ENCODE results near the gene TMEM94. TPM values are rescaled to one million over a fixed set of nuclear protein-coding genes. Genes with fewer than 3 reads are reported as not detected.

TMEM94 gene
- total and polyA plus RNA-seq, 2 of the 13 experiments (the other 11 are each of a cell fraction or from before 2014, with no cell fraction given), result 32.6 to 134 TPM

- no peak for TF ChIP-seq NFKB2 (CRISPR knock-in tag; IDR thresholded peaks at IDR 0.05; ENCODE audit: borderline replicate concordance)
- no peak for TF ChIP-seq FOXJ3 (CRISPR knock-in tag; IDR thresholded peaks at IDR 0.05; ENCODE audit: borderline replicate concordance)
- TF ChIP-seq, protein P1, sequence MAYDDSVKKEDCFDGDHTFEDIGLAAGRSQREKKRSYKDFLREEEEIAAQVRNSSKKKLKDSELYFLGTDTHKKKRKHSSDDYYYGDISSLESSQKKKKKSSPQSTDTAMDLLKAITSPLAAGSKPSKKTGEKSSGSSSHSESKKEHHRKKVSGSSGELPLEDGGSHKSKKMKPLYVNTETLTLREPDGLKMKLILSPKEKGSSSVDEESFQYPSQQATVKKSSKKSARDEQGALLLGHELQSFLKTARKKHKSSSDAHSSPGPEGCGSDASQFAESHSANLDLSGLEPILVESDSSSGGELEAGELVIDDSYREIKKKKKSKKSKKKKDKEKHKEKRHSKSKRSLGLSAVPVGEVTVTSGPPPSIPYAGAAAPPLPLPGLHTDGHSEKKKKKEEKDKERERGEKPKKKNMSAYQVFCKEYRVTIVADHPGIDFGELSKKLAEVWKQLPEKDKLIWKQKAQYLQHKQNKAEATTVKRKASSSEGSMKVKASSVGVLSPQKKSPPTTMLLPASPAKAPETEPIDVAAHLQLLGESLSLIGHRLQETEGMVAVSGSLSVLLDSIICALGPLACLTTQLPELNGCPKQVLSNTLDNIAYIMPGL (CRISPR knock-in tag; IDR thresholded peaks at IDR 0.05; ENCODE audit: borderline replicate concordance in 1 of 2, low read depth in 1 of 2), result no peak
- TF ChIP-seq GPN1 (CRISPR knock-in tag; IDR thresholded peaks at IDR 0.05; ENCODE audit: borderline replicate concordance), result no peak
- TF ChIP-seq ZNF501 (CRISPR knock-in tag; IDR thresholded peaks at IDR 0.05), result no peak
- no peak for TF ChIP-seq ZNF761 (CRISPR knock-in tag; conservative IDR thresholded peaks at IDR 0.05)
- TF ChIP-seq ZBTB33 (CRISPR knock-in tag; IDR thresholded peaks at IDR 0.05), result peak; percentile 94
- TF ChIP-seq, protein P2, sequence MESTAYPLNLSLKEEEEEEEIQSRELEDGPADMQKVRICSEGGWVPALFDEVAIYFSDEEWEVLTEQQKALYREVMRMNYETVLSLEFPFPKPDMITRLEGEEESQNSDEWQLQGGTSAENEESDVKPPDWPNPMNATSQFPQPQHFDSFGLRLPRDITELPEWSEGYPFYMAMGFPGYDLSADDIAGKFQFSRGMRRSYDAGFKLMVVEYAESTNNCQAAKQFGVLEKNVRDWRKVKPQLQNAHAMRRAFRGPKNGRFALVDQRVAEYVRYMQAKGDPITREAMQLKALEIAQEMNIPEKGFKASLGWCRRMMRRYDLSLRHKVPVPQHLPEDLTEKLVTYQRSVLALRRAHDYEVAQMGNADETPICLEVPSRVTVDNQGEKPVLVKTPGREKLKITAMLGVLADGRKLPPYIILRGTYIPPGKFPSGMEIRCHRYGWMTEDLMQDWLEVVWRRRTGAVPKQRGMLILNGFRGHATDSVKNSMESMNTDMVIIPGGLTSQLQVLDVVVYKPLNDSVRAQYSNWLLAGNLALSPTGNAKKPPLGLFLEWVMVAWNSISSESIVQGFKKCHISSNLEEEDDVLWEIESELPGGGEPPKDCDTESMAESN (CRISPR knock-in tag; conservative IDR thresholded peaks at IDR 0.05), result no peak
- TF ChIP-seq ASH2L (IDR thresholded peaks at IDR 0.05; ENCODE audit: insufficient read length, low read depth, low read length), result no peak
- TF ChIP-seq CENPT (CRISPR knock-in tag; IDR thresholded peaks at IDR 0.05; ENCODE audit: low read depth), result no peak
- TF ChIP-seq ZIK1 (CRISPR knock-in tag; IDR thresholded peaks at IDR 0.05; ENCODE audit: borderline replicate concordance, low read depth), result no peak
- 0 out of 2 replicates have a peak, but pooled peaks have one; percentile 27 for TF ChIP-seq ZNF225 (CRISPR knock-in tag; IDR thresholded peaks at IDR 0.05)
- no peak for TF ChIP-seq MXD4 (CRISPR knock-in tag; IDR thresholded peaks at IDR 0.05)
- TF ChIP-seq HNRNPUL1 (IDR thresholded peaks at IDR 0.05; ENCODE audit: low read depth, low read length), result no peak
- TF ChIP-seq, protein P3, sequence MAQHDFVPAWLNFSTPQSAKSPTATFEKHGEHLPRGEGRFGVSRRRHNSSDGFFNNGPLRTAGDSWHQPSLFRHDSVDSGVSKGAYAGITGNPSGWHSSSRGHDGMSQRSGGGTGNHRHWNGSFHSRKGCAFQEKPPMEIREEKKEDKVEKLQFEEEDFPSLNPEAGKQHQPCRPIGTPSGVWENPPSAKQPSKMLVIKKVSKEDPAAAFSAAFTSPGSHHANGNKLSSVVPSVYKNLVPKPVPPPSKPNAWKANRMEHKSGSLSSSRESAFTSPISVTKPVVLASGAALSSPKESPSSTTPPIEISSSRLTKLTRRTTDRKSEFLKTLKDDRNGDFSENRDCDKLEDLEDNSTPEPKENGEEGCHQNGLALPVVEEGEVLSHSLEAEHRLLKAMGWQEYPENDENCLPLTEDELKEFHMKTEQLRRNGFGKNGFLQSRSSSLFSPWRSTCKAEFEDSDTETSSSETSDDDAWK (CRISPR knock-in tag; IDR thresholded peaks at IDR 0.05), result no peak
- TF ChIP-seq ONECUT2 (CRISPR knock-in tag; IDR thresholded peaks at IDR 0.05), result no peak
- TF ChIP-seq ZBTB38 (CRISPR knock-in tag; IDR thresholded peaks at IDR 0.05), result peak; percentile 60; the same call in 1 of the 2 replicates
- TF ChIP-seq, protein P4, sequence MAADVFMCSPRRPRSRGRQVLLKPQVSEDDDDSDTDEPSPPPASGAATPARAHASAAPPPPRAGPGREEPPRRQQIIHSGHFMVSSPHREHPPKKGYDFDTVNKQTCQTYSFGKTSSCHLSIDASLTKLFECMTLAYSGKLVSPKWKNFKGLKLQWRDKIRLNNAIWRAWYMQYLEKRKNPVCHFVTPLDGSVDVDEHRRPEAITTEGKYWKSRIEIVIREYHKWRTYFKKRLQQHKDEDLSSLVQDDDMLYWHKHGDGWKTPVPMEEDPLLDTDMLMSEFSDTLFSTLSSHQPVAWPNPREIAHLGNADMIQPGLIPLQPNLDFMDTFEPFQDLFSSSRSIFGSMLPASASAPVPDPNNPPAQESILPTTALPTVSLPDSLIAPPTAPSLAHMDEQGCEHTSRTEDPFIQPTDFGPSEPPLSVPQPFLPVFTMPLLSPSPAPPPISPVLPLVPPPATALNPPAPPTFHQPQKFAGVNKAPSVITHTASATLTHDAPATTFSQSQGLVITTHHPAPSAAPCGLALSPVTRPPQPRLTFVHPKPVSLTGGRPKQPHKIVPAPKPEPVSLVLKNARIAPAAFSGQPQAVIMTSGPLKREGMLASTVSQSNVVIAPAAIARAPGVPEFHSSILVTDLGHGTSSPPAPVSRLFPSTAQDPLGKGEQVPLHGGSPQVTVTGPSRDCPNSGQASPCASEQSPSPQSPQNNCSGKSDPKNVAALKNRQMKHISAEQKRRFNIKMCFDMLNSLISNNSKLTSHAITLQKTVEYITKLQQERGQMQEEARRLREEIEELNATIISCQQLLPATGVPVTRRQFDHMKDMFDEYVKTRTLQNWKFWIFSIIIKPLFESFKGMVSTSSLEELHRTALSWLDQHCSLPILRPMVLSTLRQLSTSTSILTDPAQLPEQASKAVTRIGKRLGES (CRISPR knock-in tag; IDR thresholded peaks at IDR 0.05; ENCODE audit: borderline replicate concordance), result no peak
- no peak for TF ChIP-seq ZNF235 (CRISPR knock-in tag; IDR thresholded peaks at IDR 0.05; ENCODE audit: borderline replicate concordance)
Observed at GRCh38 chr17:75498726-75499213, 42.3 kb downstream of the TMEM94 start (continued).

All from HepG2 (cell line).